ENCODE measurements around the gene TRAF2. TPM values are rescaled to one million over a fixed set of nuclear protein-coding genes. Genes with fewer than 3 reads are reported as not detected.

The TRAF2 gene
- total and polyA plus RNA-seq, 9 of the 15 experiments (the other 6 are each of a cell fraction or from before 2014, with no cell fraction given) = 0.24 to 45.2 (median 18.0) TPM

- TF ChIP-seq HINFP (tag; conservative IDR thresholded peaks at IDR 0.05; ENCODE audit: low read depth) = peak; percentile 60
- peak; percentile 99 for TF ChIP-seq CHD1 (IDR thresholded peaks at IDR 0.05; ENCODE audit: low read length)
- TF ChIP-seq ZNF75A (CRISPR knock-in tag; IDR thresholded peaks at IDR 0.05) = no peak
- TF ChIP-seq SRSF9 (IDR thresholded peaks at IDR 0.05; ENCODE audit: borderline replicate concordance, low read depth, low read length) = no peak
- no peak for TF ChIP-seq ZNF764 (CRISPR knock-in tag; IDR thresholded peaks at IDR 0.05; ENCODE audit: low read depth)
- peak; percentile 76 for TF ChIP-seq HMGXB4 (CRISPR knock-in tag; IDR thresholded peaks at IDR 0.05)
- no peak for TF ChIP-seq CHAMP1 (IDR thresholded peaks at IDR 0.05)
- TF ChIP-seq CBX8 (IDR thresholded peaks at IDR 0.05; ENCODE audit: borderline replicate concordance, extremely low read depth, low read depth, low read length, poor library complexity, severe bottlenecking) = no peak
These were observed 38.4 kb upstream of the TRAF2 start (continued) for GRCh38 chr9:136847826-136848392.
